ENCODE data around the gene NUBP2.

The NUBP2 gene

DNA sequence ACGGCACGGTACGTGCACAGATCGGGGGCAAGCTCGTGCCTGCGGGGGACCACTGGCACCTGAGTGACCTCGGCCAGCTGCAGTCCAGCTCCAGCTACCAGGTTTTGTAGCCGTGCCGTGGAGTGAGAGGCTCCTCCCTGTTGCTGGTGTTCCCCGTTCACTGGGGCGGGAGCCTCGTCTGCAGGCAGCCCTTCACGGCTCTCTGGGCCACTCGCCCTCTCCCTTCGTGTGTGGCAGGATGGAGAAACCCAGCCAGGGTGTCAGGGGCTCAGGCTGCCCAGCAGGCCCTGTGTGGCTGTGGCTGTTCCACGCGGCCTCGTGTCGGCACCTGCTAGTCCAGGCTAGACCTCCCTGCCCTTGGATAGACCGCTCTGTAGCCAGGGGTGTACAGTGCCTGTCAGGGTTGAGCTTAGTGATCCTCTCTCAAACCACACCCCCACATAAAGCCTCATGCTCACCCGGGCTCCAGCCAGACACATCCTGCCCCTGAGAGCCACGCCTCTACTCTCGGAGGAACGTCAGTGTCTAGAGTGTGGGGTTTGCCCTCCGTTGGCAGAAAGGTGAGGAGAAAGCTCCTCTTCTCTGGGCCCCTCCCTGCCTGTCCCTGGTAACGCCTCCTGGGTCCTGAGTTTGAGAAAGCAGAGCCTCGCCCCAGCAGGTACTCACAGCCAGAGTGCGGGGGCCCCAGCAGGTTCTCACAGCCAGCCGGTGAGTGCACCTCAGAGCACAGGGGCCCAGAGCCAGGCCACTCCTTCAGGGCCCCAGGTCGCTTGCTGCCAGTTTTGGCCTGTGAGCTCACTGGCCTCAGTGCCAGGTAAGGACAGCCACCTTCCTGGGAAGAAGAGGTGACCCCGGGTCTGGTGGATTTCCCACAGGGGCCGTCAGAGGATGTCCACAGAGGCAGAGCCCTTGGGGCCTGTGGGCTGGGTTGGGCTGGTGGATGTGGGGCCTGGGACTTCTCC lies 39.1 kb upstream of the NUBP2 start:
- H4K20me1 ChIP-seq (ENCODE audit: insufficient read depth, low read length, poor library complexity, severe bottlenecking) = no peaks in the 10 kb centered on the region
- TF ChIP-seq CTCF (conservative IDR thresholded peaks at IDR 0.05; ENCODE audit: low read length) (no peak), EZH2phosphoT487 (IDR thresholded peaks at IDR 0.05; ENCODE audit: borderline replicate concordance) (no peak)
- H3K4me1 ChIP-seq (ENCODE audit: insufficient read depth, low read length, poor library complexity, severe bottlenecking) = no peaks in the 10 kb centered on the region
- H3K4me3 ChIP-seq (ENCODE audit: low read length, poor library complexity, severe bottlenecking) = no peak overlapping the region
- no peaks in the 10 kb centered on the region for H3K27me3 ChIP-seq (ENCODE audit: insufficient read depth, low read length, poor library complexity, severe bottlenecking)
- no peak overlapping the region for H2AFZ ChIP-seq (ENCODE audit: low read length)
- no peaks in the 10 kb centered on the region for H3K9me2 ChIP-seq (replicated peaks; ENCODE audit: low read depth, low read length)
- no peaks in the 10 kb centered on the region for H3K79me2 ChIP-seq (ENCODE audit: insufficient read depth, low read length)
- no peak overlapping the region for H3K9ac ChIP-seq (ENCODE audit: low read depth, low read length, poor library complexity, severe bottlenecking)
- no peaks in the 10 kb centered on the region for H3F3A ChIP-seq (ENCODE audit: low read depth)
- H3K36me3 ChIP-seq (ENCODE audit: insufficient read depth, low read length) = peaks cover 2% of the 10 kb centered on the region; the same call in 1 of the 2 replicates
- H3K4me2 ChIP-seq (ENCODE audit: low read depth, low read length, poor library complexity, severe bottlenecking) = no peak overlapping the region
- no peaks in the 10 kb centered on the region for H3K9me3 ChIP-seq (ENCODE audit: insufficient read depth, low read depth, low read length)

- no peak overlapping the region for H3K4me3 ChIP-seq (ENCODE audit: low read length, poor library complexity, severe bottlenecking)
- H3K9me2 ChIP-seq (replicated peaks; ENCODE audit: low read depth, low read length) = no peaks in the 10 kb centered on the region
- H3K79me2 ChIP-seq (ENCODE audit: insufficient read depth, low read length) = no peaks in the 10 kb centered on the region
- H3F3A ChIP-seq (ENCODE audit: low read depth) = no peaks in the 10 kb centered on the region
- H2AFZ ChIP-seq (ENCODE audit: low read length) = no peak overlapping the region
- no peaks in the 10 kb centered on the region for H3K4me1 ChIP-seq (ENCODE audit: insufficient read depth, low read length, poor library complexity, severe bottlenecking)
- no peak overlapping the region for H3K9ac ChIP-seq (ENCODE audit: low read depth, low read length, poor library complexity, severe bottlenecking)
- no peaks in the 10 kb centered on the region for H3K9me3 ChIP-seq (ENCODE audit: insufficient read depth, low read depth, low read length)
- H3K4me2 ChIP-seq (ENCODE audit: low read depth, low read length, poor library complexity, severe bottlenecking) = no peak overlapping the region
- TF ChIP-seq EZH2phosphoT487 (IDR thresholded peaks at IDR 0.05; ENCODE audit: borderline replicate concordance) (no peak), CTCF (conservative IDR thresholded peaks at IDR 0.05; ENCODE audit: low read length) (no peak)
- H3K27me3 ChIP-seq (ENCODE audit: insufficient read depth, low read length, poor library complexity, severe bottlenecking) = no peaks in the 10 kb centered on the region
- H3K36me3 ChIP-seq (ENCODE audit: insufficient read depth, low read length) = peaks cover 4% of the 10 kb centered on the region; the same call in 1 of the 2 replicates
- H4K20me1 ChIP-seq (ENCODE audit: insufficient read depth, low read length, poor library complexity, severe bottlenecking) = no peaks in the 10 kb centered on the region
Observed at GRCh38 chr16:1744338-1744840, 38.4 kb upstream of the NUBP2 start.

DNA sequence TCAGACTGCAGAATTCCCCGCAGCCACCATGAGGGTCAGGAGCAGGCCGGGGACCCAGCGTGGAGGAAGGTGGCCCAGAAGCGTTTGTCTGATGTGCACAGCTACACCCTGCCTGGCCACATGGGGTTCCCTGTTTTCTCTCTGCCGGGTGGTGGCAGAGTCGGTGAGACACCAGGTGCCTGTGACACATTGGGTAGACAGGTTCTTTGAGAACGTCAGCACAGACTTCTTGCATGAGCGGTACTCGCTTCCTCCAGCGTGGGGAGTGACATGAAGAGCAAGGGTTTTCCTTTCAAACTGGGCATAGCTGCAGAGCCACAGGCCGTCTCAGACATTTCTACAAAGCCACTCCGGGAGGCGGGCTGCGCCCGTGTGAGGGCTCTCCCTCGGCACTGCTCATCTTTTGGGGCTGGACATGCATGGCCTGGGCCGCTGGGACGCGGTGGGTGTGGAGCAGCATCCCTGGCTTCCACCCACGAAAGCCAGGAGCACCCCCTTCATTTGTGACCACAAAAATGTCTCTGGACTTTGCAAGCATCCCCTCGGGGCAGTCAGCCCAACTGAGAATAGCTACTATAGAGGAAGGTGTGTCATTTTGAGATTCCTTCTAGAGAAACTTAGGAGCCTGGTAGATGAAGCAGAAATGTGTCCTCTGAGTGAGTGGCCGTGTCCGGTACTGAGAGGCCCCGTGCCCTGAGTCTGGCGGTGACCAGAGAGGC lies 37.4 kb upstream of the NUBP2 start:
- Histone ChIP-seq H3K4me3 (ENCODE audit: low read length, poor library complexity, severe bottlenecking) (no peak overlapping the region), H3F3A (ENCODE audit: low read depth) (no peaks in the 10 kb centered on the region), H3K9me3 (ENCODE audit: insufficient read depth, low read depth, low read length) (no peaks in the 10 kb centered on the region), H3K27me3 (ENCODE audit: insufficient read depth, low read length, poor library complexity, severe bottlenecking) (no peaks in the 10 kb centered on the region), H3K36me3 (ENCODE audit: insufficient read depth, low read length) (peaks cover 4% of the 10 kb centered on the region; the same call in 1 of the 2 replicates), H3K9ac (ENCODE audit: low read depth, low read length, poor library complexity, severe bottlenecking) (no peak overlapping the region), H3K9me2 (replicated peaks; ENCODE audit: low read depth, low read length) (no peaks in the 10 kb centered on the region), H3K4me1 (ENCODE audit: insufficient read depth, low read length, poor library complexity, severe bottlenecking) (no peaks in the 10 kb centered on the region), H3K4me2 (ENCODE audit: low read depth, low read length, poor library complexity, severe bottlenecking) (no peak overlapping the region), H2AFZ (ENCODE audit: low read length) (no peak overlapping the region), H4K20me1 (ENCODE audit: insufficient read depth, low read length, poor library complexity, severe bottlenecking) (no peaks in the 10 kb centered on the region), H3K79me2 (ENCODE audit: insufficient read depth, low read length) (no peaks in the 10 kb centered on the region)
- TF ChIP-seq CTCF (conservative IDR thresholded peaks at IDR 0.05; ENCODE audit: low read length) (no peak), EZH2phosphoT487 (IDR thresholded peaks at IDR 0.05; ENCODE audit: borderline replicate concordance) (no peak)
